MV-4-11 (cell line): ENCODE data around the gene DDC.
A peak's percentile ranks its signal among the peaks of the same experiment; 100 is the strongest.

Source experiments
- DNase-seq: peaks from one replicate; lab custom pipeline; 2025; lab: John Stamatoyannopoulos, UW

DDC gene, protein sequence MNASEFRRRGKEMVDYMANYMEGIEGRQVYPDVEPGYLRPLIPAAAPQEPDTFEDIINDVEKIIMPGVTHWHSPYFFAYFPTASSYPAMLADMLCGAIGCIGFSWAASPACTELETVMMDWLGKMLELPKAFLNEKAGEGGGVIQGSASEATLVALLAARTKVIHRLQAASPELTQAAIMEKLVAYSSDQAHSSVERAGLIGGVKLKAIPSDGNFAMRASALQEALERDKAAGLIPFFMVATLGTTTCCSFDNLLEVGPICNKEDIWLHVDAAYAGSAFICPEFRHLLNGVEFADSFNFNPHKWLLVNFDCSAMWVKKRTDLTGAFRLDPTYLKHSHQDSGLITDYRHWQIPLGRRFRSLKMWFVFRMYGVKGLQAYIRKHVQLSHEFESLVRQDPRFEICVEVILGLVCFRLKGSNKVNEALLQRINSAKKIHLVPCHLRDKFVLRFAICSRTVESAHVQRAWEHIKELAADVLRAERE

GRCh38 chr7:50564640-50565558, at the start of gene DDC:
DDC (minus strand) TSS chr7:50565405; CDS start chr7:50544085, 21,320 bp downstream.
- no peak for DNase-seq

- no peak for DNase-seq
Measured at GRCh38 chr7:50613473-50613872, 48.3 kb upstream of the DDC start.

GRCh38 chr7:50612704-50613103, 47.5 kb upstream of the DDC start:
- DNase-seq = no peak

DNA sequence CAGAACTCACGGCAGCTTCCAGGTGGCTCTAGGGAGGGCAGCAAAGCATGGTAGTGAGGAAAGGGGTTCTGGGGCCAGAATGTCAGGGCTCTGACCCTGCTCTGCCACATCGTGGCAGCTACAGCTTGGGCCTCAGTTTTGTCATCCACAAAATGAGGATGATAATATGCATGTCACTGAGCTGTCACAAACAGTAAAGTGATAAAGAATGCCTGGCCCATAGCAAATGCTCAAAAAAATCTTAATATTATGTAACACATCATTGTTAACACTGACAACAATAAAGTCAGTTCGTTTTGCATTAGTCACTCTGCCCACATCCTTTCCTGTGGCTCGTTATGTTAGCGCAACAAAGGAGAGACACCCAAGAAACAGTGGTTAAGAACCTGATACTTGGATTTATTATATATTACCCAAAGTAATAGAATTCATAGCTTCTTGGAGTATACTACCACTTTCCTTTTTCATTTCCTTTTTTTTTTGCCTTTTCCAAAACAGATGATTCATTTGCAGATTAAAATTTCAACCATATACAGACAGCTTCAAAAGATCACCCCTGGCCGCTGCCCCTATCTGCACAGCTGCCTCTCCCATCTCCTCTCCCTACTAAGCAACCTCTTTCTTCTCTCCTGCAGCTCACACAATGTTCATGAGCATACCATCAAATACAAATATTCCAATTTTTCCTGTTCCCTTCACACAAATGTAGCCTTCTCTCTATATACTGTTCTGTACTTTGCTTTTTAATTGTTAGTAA, 45.5 kb upstream of the DDC start:
- peak; percentile 98 for DNase-seq

DNA sequence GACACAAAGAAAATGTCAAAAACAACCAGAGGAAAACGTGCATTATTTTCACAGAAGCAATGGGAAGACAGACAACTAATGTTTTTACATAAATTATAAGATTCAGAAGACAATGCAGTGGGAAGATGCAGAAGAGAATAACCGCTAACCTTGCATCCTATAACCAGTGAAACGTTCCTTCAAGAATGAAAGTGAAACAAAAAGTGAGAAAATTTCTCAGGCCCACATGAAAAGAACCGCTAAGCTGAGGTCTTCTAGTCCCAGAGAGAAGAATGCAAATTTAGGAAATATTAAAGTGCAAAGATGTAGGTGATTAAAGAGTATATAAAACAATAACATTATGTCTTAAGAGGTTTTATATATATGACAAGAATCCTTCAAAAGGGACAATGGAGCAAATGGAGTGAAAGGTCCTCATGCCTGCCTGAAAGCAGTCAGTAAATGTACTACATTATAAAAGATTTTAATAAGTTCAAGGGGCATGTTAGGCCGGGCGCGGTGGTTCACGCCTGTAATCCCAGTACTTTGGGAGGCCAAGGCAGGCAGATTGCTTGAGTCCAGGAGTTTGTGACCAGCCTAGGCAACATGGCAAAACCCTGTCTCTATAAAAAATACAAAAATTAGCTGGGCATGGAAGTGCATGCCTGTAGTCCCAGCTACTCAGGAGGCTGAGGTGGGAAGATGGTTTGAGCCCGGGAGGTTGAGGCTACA, 43.1 kb upstream of the DDC start:
- no peak for DNase-seq

- no peak for DNase-seq
Measured at GRCh38 chr7:50607524-50608125, 42.4 kb upstream of the DDC start.

GRCh38 chr7:50605059-50605458, 39.9 kb upstream of the DDC start:
- no peak for DNase-seq

- DNase-seq = no peak
Measured at GRCh38 chr7:50603287-50603686, 38.1 kb upstream of the DDC start.

DNA sequence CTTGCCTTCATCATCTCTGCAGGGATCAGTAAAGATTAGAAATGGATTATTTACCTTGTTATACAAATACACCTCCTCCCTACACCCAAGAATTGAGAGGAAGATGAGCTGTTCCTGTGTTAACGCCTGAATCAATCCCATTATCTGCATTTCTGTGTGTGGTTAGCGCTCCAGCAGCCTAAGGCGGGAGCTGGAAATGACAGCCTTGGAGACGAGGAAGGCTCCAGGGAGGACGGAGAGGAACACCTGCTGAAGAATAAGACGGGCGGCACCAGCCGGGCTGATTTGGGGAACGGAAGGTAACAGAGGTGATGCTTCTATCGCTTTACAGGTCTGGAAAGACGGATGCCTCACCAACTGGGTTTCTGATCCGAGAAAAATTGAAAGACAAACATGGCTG, 34.2 kb upstream of the DDC start:
- DNase-seq = no peak

DNA sequence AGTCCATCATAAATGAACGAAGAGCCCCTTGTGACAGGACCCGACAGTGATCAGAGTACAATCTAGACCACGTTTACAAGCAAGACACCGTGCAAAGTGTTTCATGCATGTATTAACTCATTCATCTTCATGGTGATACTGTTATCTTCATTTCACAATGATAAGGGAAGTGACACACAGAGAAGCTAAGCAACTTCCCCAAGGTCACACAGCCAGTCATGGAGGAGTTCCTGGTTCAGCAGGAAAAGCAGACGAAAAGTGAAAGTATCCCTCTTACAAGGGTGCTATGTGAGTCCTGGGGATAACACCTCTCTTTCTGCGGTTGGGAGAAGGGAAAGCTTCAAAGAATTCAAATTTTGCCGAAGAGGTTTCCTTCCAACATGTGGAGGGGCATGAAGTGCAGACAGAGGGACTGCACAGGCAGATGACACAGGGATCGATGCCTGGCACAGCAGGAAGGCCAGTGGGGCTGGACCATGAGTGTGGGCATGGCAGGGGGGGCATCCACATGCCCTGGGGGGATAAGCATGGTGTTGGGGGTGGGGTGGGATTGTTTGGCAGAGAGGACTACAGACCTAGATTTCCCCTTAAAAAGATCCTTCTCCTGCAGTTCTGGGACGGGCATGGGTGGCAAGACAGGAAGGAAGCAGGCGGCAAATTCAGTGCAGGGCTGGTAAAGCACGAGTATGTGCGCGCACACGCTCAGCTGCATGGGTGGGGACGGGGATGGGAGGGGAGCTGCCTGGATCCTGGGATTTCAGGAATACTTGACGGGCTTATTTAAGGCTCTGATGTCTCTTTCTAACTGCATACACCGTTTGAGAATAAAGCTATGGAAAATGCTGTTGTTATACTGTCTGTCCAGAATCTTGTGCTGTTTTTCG, 33.5 kb upstream of the DDC start:
- DNase-seq = peak; percentile 25

GRCh38 chr7:50596484-50596883, 31.3 kb upstream of the DDC start:
- DNase-seq = no peak

DNA sequence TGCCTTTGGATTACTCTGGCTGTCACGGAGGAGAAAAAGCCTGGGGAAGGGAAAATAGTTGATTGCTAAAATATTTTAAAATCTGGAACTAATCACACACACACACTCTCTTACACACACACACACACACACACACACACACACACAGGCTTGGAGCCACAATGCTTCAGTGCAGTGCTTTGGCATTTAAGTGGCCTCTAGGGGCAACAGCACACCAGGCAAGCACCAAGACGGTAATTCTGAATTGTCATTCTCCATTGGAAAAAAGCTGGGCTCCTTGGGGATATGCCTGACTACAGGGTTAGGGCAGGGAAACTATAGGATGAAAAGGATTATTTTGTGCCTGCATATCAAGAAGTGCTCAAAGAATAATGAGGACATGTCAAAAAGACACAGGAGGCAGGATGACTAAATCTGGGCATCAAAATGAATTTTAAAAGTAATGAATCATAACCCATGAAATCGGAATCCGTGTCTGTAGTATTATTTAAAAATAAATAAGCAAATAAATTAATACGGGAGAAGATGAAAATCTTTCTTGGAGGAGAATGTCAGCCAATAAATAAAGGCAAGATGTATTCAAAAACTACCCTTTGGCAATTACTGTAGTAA, 30.4 kb upstream of the DDC start:
- DNase-seq = peak; percentile 8

DNA sequence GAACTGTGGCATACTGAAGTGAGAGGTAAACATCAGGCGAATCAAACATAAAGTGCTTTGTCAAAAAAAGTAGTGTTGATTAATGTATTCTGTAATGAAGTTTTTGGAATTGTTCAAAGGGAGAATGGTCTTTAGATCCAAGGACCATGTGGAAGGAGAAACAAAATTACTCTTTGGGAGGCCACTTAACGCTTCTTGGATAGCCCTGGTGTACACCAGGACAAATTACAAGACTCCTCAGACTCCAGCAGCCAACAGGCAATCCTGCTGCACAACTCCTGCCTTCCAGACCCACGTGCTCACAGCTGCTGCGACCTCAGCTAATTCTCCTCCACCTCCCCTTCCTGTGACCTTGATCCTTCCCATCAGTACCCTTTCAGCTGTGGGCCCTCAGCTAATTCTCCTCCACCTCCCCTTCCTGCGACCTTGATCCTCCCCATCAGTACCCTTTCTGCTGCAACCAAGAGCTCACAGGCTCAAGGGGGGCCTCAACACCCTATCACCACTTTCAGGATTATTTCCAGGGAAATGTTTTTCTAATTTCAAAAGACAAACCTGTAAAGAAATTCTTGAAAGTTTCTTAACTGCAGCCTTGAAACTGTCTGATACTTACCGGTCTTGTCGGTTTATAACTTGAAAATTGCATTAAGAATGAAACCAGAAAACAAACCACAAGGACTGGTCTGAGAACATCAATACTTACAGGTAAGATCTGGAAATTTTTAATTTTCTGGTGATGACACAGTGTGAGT, 29.7 kb upstream of the DDC start:
- DNase-seq = no peak

- no peak for DNase-seq
Measured at GRCh38 chr7:50594136-50594535, 28.9 kb upstream of the DDC start.

GRCh38 chr7:50592940-50593339, 27.7 kb upstream of the DDC start:
- no peak for DNase-seq

GRCh38 chr7:50591480-50592438, 26.6 kb upstream of the DDC start:
- DNase-seq = no peak

- DNase-seq = no peak
Measured at GRCh38 chr7:50591098-50591479, 25.9 kb upstream of the DDC start.

DNA sequence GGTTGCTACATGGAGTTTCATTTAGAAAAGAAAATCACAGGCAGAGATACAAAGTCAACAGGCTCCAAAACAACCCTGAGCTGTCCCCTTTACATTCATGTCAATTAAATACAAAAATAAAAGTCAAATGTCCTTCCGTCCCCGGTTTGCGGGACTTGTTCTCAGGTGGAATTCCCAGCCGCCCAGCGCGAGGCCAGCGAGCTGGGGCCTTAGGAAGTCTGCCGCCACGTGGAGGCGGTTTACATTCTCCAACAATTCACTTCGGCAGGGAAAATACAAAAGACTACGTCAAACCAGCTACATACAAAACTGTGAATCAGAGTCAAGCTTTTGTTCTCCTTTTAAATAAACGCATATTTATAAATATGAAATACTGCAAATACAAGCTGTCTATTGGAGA, 25.3 kb upstream of the DDC start:
- DNase-seq = no peak
